Activated CD8-positive, alpha-beta memory T cell treated with anti-CD3 and anti-CD28 coated beads for 24 hours (primary cell): ENCODE results near the gene PARVB.

Experiments
- DNase-seq: peaks from one replicate; pipeline ENCODE4 v3.0.0-alpha.2; 2020

Gene PARVB

DNA sequence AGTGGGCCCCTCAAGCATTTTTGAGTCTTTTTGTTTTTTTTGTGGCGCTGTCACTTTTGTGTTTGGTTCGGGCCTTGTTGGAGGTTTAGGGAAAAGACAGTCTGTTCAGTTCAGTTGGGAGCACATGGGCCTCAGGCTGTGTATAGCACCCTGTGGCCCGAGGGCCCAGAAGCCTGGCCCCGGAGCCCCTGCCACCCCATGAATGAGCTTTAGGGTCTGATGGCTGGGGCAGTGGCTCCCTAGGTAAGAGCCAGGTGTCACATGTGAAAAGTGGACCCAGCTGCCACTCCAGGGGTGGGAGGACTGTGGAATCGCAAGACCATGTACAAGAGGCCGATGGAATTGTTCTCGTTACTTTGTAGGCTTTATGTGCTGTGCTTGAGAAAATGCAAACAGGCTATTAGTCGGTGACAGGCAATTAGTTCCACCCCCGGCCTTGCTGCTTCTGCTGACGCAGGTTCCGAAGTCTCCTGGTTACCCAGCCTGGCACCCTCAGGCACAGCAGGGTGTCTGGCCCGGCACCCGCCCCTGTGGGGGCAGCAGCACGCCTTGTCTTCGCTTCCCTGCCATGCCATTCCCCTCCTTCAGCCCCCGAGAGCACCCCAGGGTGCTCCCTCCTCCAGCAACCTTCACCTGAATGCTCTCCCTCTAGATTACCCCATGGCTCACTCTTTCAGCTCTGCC is 118.5 kb downstream of the PARVB start:
- no peak for DNase-seq

DNA sequence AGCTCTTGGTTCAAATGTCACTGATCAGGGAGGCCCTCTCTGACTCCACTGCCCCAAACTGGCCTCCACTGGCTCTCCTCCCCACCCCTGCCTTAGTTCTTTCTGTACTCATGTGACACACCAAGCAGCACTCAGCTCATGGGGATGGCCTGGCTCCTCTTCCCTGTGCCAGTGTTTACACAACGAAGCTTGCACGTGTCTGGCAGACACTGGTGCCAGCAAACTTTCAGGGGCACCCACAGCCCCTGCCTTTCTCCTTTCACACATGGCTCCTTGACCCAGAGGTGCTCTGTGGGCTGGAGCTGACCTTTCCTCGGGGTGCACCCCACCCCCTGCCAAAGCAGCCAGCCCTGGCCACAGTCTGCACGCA is 119.0 kb downstream of the PARVB start:
- DNase-seq = no peak

DNA sequence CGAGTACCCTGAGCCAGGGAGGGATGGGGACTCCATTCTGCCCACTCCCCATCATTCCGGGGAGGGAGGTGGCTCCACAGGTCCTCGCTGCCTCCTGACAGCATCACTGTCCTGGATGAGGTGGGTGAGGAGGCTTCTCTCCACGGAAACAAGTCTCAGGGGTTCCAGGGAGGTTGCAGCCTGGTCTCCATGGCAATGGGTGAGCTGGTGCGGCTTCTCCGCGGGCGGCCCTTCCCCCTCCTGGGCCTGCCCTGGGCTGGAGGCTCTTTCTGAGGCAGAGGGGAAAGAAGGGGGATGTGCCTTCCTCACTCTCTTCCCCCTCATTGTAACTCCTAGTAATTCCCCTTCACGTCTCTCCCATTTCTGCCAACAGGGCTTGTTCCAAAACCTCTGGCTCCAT is 119.5 kb downstream of the PARVB start:
- no peak for DNase-seq

DNA sequence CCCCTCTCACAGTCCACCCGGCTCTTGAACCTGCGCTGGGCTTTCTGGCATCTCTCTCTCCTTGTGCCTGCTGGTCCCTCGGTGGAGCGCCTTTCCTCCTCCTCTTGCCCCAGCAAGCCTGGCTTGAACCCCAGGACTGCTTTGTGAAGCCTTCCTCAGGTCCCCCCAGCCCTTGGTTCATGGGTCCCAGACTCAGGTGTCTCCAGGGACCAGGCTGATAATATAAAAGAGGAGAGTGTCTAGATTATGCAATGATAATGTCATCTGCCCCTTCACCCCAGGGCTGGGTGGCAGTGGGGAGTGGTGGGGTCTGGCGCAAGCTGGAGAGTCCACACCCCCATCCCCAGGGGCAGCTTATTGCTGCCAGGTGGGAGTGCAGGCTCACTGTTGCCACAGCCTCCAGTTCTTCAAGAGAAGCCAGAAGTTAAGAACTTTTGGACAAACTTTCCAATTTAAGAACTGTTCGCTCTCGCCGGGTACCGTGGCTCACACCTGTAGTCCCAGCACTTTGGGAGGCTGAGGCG is 120.0 kb downstream of the PARVB start:
- no peak for DNase-seq

DNA sequence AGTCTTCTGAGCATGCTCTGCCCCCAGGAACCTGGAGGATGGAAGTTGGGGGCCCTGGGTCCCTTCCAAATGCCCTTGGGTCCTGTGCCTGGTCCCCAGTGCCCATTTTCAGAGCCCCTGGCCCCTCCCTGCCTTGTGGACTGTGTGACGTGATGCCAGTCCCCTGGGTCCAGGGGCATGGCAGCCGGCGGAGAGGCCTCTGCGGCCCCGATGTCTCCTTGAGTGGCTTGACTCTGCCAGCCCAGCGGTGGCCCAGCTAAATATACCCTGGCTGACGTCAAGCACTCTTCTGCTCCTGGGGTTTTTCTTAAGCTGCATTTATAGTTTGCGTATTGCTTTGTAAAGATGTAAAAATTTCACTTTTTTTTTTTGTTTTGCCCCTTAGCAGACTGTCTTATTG is 121.4 kb downstream of the PARVB start:
- no peak for DNase-seq

DNA sequence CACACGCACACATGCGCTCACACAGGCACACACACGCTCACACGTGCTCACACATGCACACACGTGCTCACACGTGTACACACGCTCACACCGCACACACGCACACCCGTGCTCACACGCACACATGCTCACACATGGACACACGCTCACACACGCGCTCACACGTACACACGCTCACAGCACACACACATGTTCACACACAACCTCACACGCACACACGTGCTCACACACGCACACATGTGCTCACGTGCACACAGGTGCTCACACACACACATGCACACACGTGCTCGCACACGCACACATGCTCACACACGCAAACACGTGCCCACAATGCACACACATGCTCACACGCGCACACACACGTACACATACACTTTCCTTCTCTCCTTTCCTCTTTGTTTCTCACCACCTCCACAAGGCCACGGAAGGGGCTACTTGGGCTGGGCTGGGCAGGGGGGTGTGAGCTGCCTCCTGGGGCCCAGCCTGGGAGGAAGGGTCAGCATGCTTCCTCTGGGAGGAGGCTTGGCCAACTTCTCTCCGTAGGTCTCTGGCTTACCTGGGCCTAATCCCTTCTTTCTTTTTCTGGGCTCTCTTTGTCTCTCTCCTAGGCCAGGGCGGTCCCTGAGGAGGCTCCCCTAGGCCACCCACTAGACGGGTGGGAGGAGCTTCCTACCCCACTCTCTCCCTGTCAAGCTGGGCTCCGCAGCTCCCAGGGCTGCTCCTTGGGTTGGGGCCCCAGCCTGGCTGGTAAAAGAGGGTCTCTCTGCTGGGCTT is 122.2 kb downstream of the PARVB start:
- no peak for DNase-seq

DNA sequence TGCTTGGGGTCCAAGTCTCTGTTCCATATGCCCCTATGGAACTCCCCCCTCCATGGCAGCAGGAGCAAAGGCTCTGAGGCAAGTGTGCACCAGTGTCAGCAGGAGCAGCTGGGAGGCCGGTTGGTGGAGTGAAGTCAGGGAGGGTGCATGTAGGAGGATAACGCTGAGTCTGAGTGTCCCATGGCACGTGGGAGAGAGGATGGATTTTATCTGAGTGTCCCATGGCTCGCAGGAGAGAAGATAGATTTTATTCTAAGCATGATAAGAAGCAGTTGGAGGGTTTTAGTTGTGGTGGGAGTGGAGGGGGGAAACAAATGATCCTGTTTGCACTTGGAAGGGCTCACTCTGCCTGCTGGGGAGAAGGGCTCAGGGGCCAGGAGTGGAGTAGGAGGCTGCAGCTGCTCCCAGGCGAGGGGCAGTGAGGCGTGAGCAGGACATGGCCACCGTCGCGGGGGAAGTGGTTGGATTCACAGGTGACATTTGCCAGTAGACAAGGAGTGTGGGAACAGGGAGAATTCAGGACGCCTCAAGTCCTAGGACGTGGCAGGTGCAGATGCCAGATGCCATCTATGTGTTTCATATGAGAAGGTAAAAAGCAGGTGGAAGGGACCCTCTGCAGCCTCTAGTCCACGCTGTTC is 123.0 kb downstream of the PARVB start:
- no peak for DNase-seq

DNA sequence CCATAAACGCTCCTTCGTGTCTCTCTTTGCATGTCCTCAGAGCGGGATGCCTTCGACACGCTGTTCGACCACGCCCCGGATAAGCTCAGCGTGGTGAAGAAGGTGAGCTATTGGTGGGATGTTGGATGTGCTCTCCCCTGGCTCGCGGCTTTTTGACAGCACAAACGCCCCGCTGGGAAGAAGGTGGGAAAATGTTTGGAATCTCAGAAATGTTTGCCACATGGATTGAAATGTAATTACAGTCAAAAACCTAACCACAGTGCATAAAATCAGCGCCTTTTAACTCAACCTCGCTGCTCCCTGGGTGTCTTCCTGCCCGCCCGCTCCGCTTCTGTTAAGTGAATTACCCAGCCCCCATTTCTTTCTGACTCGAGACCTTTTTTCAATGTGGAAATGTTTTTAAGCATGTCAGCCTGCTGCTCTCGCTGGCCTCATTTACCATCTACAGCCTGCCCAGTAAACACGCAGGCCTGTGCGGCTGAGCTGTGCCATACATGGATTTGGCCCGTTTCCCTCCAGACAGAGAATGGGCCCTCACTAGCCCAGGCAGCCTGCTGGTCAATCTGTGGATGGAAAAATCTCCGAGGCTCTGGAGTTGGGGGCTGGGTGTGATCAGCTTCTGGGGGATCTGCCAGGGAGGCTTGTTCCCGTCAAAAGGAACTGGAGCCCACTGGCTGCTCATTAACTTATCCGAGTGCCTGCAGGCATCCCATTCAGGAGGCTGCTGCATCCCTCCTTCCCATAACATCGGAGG is 123.9 kb downstream of the PARVB start:
- no peak for DNase-seq

DNA sequence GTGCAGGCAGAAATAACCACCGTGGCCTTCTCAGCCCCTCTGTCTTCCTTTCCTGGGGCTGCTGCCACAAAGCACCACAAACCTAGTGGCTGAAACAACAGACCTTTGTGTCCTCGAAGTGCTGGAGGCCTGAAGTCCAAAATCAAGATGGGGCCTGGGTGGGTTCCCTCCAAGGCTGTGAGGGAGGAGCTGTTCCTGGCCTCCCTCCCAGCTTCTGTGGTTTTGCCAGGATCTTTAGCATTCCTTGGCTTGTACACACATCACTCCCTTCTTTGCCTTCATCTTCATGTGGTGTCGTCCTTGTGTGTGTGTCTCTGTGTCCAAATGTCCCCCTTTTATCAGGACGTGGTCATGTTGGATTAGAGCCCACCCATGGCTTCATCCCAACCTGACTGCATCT is 127.6 kb downstream of the PARVB start:
- no peak for DNase-seq

DNA sequence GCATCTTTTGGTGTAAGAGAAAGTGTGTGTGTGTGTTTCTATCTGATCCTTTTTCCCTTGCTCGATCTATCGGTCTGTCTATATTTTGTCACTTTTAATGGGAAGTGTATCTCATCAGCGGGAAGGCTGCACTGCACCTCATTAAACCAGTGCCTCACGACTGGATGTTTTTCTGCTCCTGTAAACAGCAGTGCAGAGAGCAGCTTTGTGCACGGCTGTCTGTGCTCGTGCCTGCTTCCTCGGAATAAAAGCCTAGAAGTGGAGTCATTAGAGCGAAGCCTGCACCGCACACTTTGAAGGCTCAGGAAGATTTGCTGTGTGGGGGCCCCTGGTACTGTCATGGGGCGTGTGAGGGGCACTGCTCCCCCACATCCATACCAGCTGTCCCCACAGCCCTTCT is 129.6 kb downstream of the PARVB start:
- DNase-seq = no peak

DNA sequence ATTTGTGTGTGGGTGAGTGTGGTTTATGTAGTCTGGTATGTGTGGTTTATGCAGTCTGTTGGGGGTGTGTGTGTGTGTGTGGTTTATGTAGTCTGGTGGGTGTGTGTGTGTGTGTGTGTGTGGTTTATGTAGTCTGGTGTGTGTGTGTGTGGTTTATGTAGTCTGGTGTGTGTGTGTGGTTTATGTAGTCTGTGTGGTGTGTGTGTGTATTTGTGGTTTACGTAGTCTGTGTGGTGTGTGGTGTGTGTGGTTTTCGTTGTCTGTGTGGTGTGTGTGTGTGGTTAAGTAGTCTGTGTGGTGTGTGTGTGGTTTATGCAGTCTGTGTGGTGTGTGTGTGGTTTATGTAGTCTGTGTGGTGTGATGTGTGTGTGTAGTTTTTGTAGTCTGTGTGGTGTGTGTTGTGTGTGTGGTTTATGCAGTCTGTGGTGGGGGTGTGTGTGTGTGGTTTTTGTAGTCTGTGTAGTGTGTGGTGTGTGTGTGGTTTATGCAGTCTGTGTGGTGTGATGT is 130.4 kb downstream of the PARVB start:
- no peak for DNase-seq

DNA sequence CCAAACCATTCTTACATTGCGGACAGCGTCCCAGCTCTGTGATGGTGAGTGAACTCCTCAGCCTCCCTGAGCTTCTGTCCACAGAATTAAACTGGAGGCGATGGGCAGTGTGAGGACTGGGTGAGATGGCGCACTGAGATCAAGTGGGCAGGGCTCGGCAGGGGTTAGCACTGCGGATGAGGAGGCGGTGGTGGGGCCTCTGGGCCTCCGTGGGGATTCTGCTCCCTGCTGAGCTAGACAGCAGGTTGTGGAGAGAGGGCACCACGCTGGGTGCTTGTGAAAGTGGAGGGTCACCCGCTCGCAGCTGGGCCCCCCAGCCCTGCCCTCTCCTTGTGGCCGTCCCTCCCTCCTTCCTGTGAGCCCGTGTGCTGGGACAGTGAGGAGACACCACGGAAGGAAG is 131.0 kb downstream of the PARVB start:
- DNase-seq = no peak

DNA sequence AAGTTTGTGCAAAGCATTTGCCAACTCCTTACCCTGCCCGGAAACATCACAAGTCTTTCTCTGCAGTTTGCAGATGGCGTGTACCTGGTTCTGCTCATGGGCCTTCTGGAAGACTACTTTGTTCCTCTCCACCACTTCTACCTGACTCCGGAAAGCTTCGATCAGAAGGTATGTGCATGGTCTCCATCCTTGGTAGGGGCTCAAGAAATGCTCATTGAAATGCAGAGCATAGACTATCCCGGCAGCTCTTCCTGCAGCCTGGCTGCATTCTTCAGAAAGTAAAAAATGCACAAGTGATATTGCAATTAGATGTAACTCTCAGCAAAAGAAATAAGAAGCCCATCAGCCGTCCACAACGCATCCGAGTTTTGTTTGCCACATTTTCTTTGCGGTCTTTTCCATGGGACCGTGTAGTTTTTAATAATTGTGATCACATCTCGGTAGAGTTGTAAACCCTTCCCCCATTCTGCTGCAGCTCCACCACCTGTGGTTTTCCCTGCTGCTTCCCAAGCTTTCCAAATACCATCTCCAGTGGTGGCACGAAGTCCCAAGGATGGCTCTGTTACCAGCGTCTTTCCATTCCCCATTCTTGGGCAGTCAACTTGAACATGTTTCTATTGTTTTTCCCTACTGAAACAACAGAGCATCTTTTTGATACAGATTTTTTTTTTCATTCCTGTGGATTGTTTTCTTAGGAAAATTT is 134.0 kb downstream of the PARVB start:
- DNase-seq = no peak

DNA sequence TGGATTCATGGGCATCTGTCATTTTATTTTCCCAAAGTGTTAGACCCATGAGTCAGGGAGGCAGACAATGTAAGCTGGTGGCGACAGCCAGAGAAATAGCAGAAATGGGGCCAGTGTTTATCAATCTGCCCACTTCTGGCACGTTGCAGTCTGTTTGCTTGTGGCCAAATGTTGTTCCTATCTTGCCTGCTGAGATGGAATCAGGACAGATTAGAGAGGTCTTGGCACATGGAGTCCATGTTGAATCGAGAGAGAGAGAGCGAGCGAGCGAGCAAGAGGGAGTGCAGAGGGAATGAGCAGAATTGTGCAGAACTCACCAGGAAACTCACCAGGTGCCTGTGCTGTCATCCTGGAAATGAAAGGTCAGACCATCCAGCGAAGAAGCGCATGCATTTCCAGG is 134.7 kb downstream of the PARVB start:
- DNase-seq = no peak

DNA sequence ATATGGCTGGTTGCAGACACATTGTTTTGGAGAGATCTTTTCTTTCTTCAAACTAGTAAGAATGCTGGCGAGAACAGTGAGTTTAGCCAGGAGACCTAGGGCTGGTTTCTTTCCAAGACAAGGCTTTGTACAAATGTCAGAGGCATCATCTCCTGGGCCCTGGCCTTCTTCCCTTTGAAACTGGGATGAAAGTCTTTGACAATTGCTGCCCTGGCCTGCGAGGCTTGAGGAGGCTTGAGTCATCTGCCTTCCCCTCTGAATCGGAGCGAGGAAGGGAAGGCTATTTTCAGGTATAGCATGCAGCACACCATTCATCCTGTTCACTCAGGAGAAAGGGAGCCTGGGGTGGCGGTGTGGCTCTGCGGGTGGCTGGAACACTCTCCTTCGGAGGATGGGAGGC is 135.1 kb downstream of the PARVB start:
- DNase-seq = no peak

DNA sequence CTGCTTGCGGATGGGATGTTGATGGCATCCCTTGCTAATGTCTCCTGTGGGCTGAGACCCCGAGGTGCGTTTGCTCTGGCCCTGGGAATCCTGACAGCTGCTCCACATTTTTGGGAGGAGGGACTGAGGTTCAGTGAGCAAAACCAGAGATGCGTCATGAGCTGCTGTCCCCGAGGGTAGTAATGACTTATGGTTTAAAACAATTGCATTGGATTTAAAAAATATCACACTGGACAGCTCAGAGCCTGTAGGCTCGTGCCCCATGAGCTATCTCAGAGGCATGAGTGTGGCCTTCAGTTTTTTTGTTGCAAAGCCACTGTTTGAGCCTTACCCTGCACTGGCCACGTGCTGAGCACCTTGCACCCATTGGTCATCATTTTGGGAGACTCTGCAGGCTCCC is 135.7 kb downstream of the PARVB start:
- no peak for DNase-seq

DNA sequence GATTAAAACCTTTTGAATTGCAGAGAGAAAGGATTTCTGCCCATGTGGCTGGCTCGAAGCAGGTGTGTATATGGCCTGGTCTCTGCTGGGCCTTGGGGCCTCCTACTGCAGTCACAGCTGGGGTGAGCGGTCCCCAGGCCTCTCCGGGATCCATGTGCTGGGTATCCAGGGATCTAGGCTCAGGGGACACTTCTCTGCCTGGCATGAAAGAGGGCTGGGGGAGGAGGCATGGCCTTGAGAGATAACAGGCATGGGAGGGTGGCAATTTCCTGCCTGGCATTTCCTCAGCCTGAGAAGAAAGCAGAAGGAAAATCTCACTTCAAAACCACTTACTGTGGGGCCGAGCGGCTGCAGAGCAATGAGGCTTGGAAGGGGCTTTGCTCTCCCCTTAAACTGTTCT is 136.3 kb downstream of the PARVB start:
- no peak for DNase-seq

DNA sequence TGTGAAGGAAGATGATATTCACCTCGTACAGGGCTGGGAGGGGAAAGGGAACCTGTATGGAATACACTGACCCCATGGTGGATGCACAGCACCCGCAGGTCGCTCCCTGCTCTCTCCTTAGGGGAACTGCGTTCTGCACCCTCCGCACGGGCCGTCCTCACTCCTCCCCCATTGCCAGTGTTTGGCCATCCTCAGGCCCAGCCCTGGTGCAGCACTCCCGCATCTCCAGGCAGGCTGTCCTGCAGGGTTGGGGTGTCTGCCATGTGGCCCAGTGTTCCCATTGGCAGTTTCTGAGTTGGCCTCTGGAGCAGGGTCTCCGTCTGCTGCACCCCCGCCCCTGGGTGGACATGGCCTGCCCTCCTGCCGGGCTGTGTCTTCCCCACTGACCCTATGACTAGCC is 137.6 kb downstream of the PARVB start:
- no peak for DNase-seq

DNA sequence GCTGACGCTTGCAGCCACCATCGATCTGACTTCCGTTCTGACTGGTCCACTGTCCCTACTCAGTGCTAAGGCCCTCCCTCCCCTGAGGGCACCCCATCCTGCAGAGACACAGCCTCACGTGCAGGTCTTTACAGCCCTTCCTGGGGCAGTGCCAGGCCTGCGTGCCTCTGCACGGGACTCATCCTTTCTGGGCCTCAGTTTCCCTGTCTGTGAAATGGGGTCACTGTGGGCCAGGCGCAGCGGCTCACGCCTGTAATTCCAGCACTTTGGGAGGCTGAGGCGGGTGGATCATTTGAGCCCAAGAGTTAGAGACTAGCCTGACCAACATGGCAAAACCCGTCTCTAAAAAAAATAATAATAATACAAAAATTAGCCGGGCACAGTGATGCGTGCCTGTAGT is 138.9 kb downstream of the PARVB start:
- DNase-seq = no peak

DNA sequence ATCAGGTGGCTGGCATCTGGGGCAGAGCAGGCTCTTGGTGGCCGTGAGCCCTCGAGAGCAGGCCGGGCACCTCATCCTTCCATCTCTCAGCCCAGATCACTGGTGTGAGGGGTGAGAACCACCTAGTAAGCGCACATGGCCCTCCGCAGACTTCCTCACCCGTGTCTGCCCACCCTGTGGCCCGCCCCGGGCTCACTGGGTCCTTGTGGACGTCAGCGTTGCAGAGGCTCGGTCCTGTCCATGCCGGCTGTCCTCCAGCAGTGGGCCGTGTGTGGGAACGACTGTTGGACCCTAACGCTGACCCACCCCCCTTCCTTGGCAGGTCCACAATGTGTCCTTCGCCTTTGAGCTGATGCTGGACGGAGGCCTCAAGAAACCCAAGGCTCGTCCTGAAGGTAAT is 139.4 kb downstream of the PARVB start:
- no peak for DNase-seq

DNA sequence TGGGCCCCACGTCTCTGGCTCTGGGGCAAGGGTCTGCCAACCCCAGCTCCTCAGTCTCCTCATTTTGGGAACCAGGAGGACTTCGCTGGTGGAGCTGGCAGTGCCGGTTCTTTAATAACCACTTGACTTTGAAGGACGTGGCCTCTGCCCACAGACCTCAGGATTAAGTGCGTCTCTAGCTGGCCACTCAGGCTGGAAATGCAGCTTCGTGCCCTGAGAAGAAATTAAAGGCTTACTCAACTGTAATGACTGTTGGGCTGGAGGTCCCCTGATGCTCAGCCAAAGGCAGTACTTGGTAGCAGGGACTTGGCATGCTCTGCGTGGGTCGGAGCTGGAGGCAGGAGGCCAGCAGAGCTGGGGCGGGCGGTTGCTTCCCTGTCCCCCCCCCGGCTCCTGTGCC is 139.9 kb downstream of the PARVB start:
- no peak for DNase-seq

DNA sequence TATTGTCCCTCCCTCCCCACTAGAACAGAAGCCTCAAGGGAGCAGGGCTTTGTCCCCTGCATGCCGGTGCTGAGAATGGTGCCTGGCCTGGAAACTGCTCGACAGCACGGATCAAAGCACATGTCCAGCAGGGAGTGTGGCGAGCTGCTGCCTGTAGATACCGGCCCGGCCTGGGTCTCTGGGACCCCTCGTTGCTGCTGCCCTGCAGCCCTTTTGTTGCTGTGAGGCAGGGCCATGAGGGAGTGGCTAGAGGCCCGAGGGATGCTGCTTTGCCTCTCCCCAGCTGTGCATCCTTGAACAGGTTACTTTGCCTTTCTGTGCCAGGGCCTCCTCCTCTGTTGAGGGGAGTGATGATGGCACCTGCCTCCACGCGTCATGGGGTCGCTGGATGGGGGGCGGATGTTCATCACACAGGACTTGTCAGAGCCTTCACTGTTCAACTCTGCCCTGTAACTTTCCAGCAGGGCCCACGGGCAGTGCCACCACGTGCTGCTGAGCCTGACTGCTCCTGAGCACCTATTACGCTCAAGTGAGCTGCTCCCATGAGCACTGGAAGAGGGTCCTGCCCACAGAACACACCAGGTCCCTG is 141.3 kb downstream of the PARVB start:
- DNase-seq = no peak
